Spleen (tissue), 11 donors: ENCODE data around the gene VTI1A. TPM values are rescaled to one million over a fixed set of nuclear protein-coding genes. Genes with fewer than 3 reads are reported as not detected.
A peak's percentile ranks its signal among the peaks of the same experiment; 100 is the strongest.

ENCODE experiments used
- DNase-seq: peaks from one replicate; pipeline ENCODE4 v3.0.0-alpha.2; 2020
- H3K27ac ChIP-seq, 8 donors: fragments of 200-600 bp; sonication (generic) in 7 of 8; 1 replicate in 4 of 8; 2 replicates in 4 of 8; pipeline versions ENCODE4 v1.5.0 to v1.8.0; 2016 to 2021; ENCODE audit warnings: inconsistent platforms in 4 of 8, mild to moderate bottlenecking in 4 of 8, moderate library complexity in 1 of 8
- H3K27me3 ChIP-seq, 7 donors: fragments of 200-600 bp; sonication (generic) in 6 of 7; replicated peaks in 1 of 7; 1 replicate in 4 of 7; 2 replicates in 3 of 7; pipeline versions ENCODE4 v1.5.0 to v1.8.0; 2016 to 2021; ENCODE audit warnings: inconsistent platforms in 3 of 7, mild to moderate bottlenecking in 1 of 7
- H3K36me3 ChIP-seq, 6 donors: fragments of 200-600 bp; sonication (generic) in 5 of 6; 1 replicate in 4 of 6; 2 replicates in 2 of 6; pipeline versions ENCODE4 v1.5.0 to v1.8.0; 2016 to 2021; ENCODE audit warnings: inconsistent platforms in 2 of 6
- H3K4me1 ChIP-seq, 6 donors: fragments of 200-600 bp; sonication (generic) in 5 of 6; 1 replicate in 3 of 6; 2 replicates in 3 of 6; pipeline versions ENCODE4 v1.5.0 to v1.8.0; 2016 to 2021; ENCODE audit warnings: inconsistent platforms in 3 of 6
- H3K4me3 ChIP-seq, 8 donors: fragments of 200-600 bp; sonication (generic) in 7 of 8; 1 replicate in 4 of 8; 2 replicates in 4 of 8; pipeline versions ENCODE4 v1.5.0 to v1.8.0; 2016 to 2021; ENCODE audit warnings: inconsistent platforms in 4 of 8, mild to moderate bottlenecking in 4 of 8, moderate library complexity in 2 of 8
- H3K9me3 ChIP-seq, 8 donors: fragments of 200-600 bp; sonication (generic) in 7 of 8; 1 replicate in 4 of 8; 2 replicates in 4 of 8; pipeline versions ENCODE4 v1.5.0 to v1.8.0; 2016 to 2021; ENCODE audit warnings: inconsistent platforms in 4 of 8
- POLR2A ChIP-seq, 3 donors: fragments of 450-650 bp; IDR thresholded peaks; one replicate each; pipeline ENCODE4 v1.5.1; 2017; ENCODE audit warnings: antibody characterized with exemption in 3 of 3, mild to moderate bottlenecking in 1 of 3
- POLR2AphosphoS5 ChIP-seq, 3 donors: sonication (generic); formaldehyde crosslinking; IDR thresholded peaks; one replicate each; pipeline ENCODE4 v1.5.1; 2017; ENCODE audit warnings: antibody characterized with exemption in 3 of 3
- WGBS, 5 donors: extraction: QIAGEN DNeasy Blood & Tissue Kit in 3 of 5; methylation state at CpG; one replicate each; pipeline versions ENCODE4 v1.1.5 to v1.1.7; 2013 to 2018; 5-methylcytosine and 5-hydroxymethylcytosine counted together
- intact Hi-C: fragments of 100-400 bp; cut with DNase I; formaldehyde crosslinking; loops from one replicate; pipeline ENCODE4 v1.15.0; 2023; ENCODE audit warnings: low total_unique reads
- polyA plus RNA-seq, 3 donors: library from polyadenylated mRNA; stranded (reverse); fragments of 200-250 nt; gene quantifications; one replicate each; pipeline ENCODE4 v1.2.1, GENCODE V29; 2013
- total RNA-seq, 7 donors: library from RNA; depleted of rRNA in 3 of 7; stranded (reverse); fragments of >200 nt in 3 of 7; fragmentation: NEBNext Ultra II Directional in 4 of 7; extraction: Animal tissue kit (Norgen Biotek cat#: 25700) in 4 of 7; gene quantifications; one replicate each; pipeline versions ENCODE4 v1.1.0 to v1.2.1, GENCODE V29; 2016 to 2021
- TF ChIP-seq, protein P1 (sequence below), 11 experiments: fragments of 200-600 bp in 7 of 11; fragments of 450-650 bp in 4 of 11; sonication (generic) in 4 of 11; IDR thresholded peaks in 8 of 11; conservative IDR thresholded peaks in 3 of 11; 1 replicate in 7 of 11; 2 replicates in 4 of 11; pipeline versions ENCODE4 v1.4.0 to v1.8.0; 2016 to 2021; ENCODE audit warnings: antibody characterized with exemption in 11 of 11, inconsistent platforms in 4 of 11, mild to moderate bottlenecking in 1 of 11
- donor health status: healthy with polysubstance abuse.
- donor health status: DM: no; HTN: no; CAD: no; lungs with moderate emphysema.
- donor health status: DM: no; HTN: no; CAD: no.
- donor health status: Bipolar disorder and iron deficiency.
- donor health status: healthy.
- donor health status: DM: no; HTN: no; CAD: no.
- donor health status: DM: yes; HTN: yes; CAD: no.

VTI1A gene
- total and polyA plus RNA-seq, 10 donors, result 7.8 to 129 (median 56.2) TPM

DNA sequence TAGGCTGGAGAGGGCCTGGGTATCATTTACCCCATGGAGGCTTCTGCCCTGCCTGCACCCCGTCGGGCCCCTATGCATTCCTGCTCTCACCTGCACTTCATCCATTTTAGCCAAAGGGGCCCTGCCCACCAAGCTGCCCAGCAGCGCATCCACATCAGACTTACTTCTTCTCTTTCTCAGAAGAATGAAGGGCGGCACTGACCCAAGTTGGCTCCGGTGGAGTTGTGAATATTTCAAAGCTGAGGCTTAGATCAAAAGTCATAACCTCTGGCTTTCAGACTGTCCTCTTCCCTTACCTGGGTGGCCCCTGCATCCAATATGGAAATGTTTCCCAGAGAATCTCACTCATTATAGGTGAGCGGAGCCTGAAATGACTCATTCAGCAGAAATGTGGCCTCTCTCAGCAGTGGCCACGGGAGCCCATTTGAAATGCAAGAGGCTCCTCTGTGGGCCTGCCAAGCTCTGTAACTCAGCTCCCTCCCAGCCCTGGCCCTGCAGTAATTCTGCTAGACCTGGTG, 385.4 kb downstream of the VTI1A start:
- Histone ChIP-seq H3K4me3 (no peak overlapping the region), H3K27ac (no peak overlapping the region), H3K27me3 (no peaks in the 10 kb centered on the region), H3K9me3 (no peaks in the 10 kb centered on the region), H3K36me3 (peaks cover 0 to 5% (median 0%) of the 10 kb centered on the region in 6 donors), H3K4me1 (peaks cover 0 to 22% (median 2%) of the 10 kb centered on the region in 6 donors)
- TF ChIP-seq POLR2AphosphoS5 (IDR thresholded peaks at IDR 0.05), result no peak
- no peak for TF ChIP-seq POLR2A (IDR thresholded peaks at IDR 0.05)
- TF ChIP-seq, protein P1, sequence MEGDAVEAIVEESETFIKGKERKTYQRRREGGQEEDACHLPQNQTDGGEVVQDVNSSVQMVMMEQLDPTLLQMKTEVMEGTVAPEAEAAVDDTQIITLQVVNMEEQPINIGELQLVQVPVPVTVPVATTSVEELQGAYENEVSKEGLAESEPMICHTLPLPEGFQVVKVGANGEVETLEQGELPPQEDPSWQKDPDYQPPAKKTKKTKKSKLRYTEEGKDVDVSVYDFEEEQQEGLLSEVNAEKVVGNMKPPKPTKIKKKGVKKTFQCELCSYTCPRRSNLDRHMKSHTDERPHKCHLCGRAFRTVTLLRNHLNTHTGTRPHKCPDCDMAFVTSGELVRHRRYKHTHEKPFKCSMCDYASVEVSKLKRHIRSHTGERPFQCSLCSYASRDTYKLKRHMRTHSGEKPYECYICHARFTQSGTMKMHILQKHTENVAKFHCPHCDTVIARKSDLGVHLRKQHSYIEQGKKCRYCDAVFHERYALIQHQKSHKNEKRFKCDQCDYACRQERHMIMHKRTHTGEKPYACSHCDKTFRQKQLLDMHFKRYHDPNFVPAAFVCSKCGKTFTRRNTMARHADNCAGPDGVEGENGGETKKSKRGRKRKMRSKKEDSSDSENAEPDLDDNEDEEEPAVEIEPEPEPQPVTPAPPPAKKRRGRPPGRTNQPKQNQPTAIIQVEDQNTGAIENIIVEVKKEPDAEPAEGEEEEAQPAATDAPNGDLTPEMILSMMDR (IDR thresholded peaks at IDR 0.05 in 8 of 11, conservative IDR thresholded peaks at IDR 0.05 in 3 of 11), result no peak
- WGBS, 5 donors, result 91 to 97% (median 95%) methylated on average over 7 of the region's 7 CpGs
- intact Hi-C loops, result no loop called here
- DNase-seq, result no peak

DNA sequence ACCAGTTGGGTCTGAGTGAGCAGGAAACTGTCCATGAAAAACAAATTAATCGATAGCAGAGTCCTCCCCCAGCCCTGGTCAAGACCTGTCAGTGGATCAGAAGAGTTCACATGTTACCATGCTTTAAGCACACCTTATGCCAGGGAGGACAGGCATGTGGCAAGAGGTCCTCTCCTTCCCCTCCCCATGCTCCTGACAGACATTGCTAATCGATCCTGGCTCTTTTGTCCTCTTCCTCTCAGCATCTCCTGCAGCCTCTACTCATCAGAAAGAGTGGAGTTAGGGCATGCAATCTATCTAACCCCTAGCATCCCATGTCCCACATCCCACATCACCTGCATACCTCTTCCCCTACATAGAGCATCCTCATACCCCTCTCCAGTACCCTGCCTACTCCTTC, 385.9 kb downstream of the VTI1A start:
- TF ChIP-seq POLR2A (IDR thresholded peaks at IDR 0.05) (no peak), POLR2AphosphoS5 (IDR thresholded peaks at IDR 0.05) (no peak)
- TF ChIP-seq, protein P1 (IDR thresholded peaks at IDR 0.05 in 8 of 11, conservative IDR thresholded peaks at IDR 0.05 in 3 of 11), result no peak
- 87 to 96% (median 91%) methylated on average over 2 of the region's 2 CpGs for WGBS, 5 donors
- no peak for DNase-seq

DNA sequence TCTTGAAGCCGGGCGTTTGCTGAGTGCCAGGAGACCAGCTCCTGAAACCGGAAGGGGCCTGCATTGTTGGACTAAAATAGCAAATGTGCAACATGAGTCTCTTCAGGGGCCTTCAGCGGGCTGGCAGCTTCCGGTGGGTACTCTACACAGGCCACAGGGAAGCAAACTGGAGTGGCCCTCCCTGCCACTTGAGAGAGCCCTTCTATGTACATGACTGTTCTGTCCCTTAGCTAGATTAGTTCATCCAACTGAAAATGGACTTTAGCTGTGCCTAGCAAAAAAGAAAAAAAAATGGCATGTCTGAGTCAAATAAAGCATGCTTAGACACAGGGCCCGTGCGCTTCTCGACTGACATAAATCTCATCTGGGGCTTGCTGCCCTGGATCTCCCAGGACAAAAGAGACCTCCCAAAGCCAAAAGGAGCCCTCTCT, 387.8 kb downstream of the VTI1A start:
- intact Hi-C loops, result no loop called here
- no peak for DNase-seq
- peaks cover 0 to 22% (median 2%) of the 10 kb centered on the region in 6 donors for H3K4me1 ChIP-seq

More for the DNA sequence above, 385.9 kb downstream of the VTI1A start:
- Histone ChIP-seq H3K27me3 (no peaks in the 10 kb centered on the region), H3K4me1 (peaks cover 0 to 22% (median 2%) of the 10 kb centered on the region in 6 donors), H3K9me3 (no peaks in the 10 kb centered on the region), H3K36me3 (peaks cover 0 to 3% (median 0%) of the 10 kb centered on the region in 6 donors), H3K27ac (no peak overlapping the region), H3K4me3 (no peak overlapping the region)
- intact Hi-C loops, result no loop called here

DNA sequence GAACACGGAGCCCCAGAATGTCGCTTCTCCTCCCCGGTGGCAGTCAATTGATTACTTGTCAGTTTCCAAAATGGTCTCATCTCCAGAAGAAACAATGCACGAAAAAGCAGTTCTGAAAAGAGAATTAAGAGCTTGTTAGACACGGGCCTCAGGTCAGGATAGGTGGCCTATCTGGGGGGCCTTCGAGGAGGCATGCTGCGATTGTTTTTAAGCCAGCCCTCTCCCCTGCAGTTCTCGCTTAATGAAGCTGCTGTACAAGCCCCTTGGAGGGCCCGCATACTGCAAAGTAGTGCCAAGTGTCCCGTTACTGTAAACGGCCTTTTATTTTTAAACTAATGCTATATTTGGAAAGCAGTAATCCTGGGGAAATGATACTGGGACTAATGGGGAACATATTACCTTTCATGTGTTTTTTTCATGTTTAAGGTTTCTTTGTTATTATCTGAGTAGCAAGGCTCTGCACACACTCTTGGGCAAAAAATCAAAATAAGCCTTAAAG, 388.3 kb downstream of the VTI1A start:
- WGBS, 5 donors, result 79 to 88% (median 86%) methylated on average over 11 of the region's 11 CpGs
- intact Hi-C loops, result no loop called here
- H3K27ac ChIP-seq, result peak overlapping the region in 2 of 8 donors; percentile 28

More for the DNA sequence above, 387.8 kb downstream of the VTI1A start:
- no peaks in the 10 kb centered on the region for H3K36me3 ChIP-seq
- peak overlapping the region in 1 of 8 donors; percentile 28 for H3K27ac ChIP-seq
- TF ChIP-seq POLR2A (IDR thresholded peaks at IDR 0.05) (no peak), POLR2AphosphoS5 (IDR thresholded peaks at IDR 0.05) (no peak)
- TF ChIP-seq, protein P1 (IDR thresholded peaks at IDR 0.05 in 8 of 11, conservative IDR thresholded peaks at IDR 0.05 in 3 of 11), result no peak
- no peak overlapping the region for H3K4me3 ChIP-seq
- peaks cover 0 to 11% (median 1%) of the 10 kb centered on the region in 8 donors for H3K9me3 ChIP-seq
- H3K27me3 ChIP-seq, result no peaks in the 10 kb centered on the region
- 35 to 71% (median 40%) methylated on average over 8 of the region's 8 CpGs for whole genome bisulfite sequencing, 5 donors

More for the DNA sequence above, 388.3 kb downstream of the VTI1A start:
- no peak for DNase-seq
- Histone ChIP-seq H3K9me3 (peaks cover 0 to 16% (median 4%) of the 10 kb centered on the region in 8 donors), H3K36me3 (no peaks in the 10 kb centered on the region), H3K4me3 (no peak overlapping the region), H3K27me3 (no peaks in the 10 kb centered on the region), H3K4me1 (peaks cover 0 to 22% (median 2%) of the 10 kb centered on the region in 6 donors)
- TF ChIP-seq POLR2A (IDR thresholded peaks at IDR 0.05) (no peak), POLR2AphosphoS5 (IDR thresholded peaks at IDR 0.05) (no peak)
- TF ChIP-seq, protein P1 (IDR thresholded peaks at IDR 0.05 in 8 of 11, conservative IDR thresholded peaks at IDR 0.05 in 3 of 11), result no peak
